ENCODE data around the gene CTTNBP2NL.

The CTTNBP2NL gene, protein sequence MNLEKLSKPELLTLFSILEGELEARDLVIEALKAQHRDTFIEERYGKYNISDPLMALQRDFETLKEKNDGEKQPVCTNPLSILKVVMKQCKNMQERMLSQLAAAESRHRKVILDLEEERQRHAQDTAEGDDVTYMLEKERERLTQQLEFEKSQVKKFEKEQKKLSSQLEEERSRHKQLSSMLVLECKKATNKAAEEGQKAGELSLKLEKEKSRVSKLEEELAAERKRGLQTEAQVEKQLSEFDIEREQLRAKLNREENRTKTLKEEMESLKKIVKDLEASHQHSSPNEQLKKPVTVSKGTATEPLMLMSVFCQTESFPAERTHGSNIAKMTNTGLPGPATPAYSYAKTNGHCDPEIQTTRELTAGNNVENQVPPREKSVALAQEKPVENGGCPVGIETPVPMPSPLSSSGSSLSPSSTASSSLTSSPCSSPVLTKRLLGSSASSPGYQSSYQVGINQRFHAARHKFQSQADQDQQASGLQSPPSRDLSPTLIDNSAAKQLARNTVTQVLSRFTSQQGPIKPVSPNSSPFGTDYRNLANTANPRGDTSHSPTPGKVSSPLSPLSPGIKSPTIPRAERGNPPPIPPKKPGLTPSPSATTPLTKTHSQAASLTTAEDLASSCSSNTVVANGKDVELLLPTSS

DNA sequence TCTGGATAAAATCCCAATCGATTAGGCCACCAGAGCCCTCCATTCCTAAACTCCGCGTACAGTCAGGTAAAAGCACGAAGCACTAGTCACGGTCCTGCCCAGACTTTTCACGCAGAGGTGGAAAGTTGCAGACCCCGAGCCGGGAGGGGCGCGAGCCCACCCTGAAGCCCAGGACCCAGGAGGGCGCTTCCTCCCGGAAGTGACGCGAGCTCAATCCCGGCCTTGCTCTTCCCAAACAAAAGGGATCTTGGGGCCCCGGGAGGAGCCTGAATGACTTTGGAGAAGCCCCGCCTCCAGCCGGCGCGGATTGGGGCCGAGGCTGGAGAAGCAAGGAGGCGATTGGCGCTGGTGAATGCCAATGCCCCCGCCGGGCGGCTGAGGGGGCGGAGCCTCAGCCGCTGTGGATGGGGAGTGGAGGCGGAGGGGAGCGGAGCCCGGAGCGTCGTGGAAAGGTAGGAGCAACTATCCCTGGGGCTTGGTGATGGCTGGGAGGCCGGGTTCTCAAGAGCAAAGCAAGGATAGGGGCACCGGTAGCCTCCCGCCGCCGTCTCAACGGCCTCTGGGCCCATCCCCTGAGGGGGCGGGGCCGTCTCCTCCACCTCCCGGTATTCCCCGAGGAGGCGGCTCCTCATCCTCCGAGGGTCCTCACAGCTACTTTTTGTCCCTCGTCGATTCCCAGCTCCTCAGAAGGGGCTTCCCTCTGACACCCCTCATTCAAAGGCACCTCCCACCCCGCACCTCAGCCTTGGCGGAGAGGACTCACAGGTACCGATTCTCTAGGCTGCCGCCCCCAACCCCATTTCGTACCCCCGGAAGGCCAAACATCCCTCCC is at the start of gene CTTNBP2NL:
Gene CTTNBP2NL, plus strand, starts transcription at position 394 of the 832 bp plus-strand sequence. CDS start 19,952 bp downstream, outside the sequence.
- peak; percentile 96 for DNase-seq
- in situ Hi-C loops (cut with HindIII; ENCODE audit: low pct_ligation_motif_present, low pct_unique_long_range_greater_than_20kb, low sequenced_read_pairs), result no loop called here

GRCh38 chr1:112346801-112347350 is 49.1 kb upstream of the CTTNBP2NL start:
- in situ Hi-C loops (cut with HindIII; ENCODE audit: low pct_ligation_motif_present, low pct_unique_long_range_greater_than_20kb, low sequenced_read_pairs), result no loop called here
- no peak for DNase-seq

GRCh38 chr1:112356765-112357164 is 39.2 kb upstream of the CTTNBP2NL start:
- DNase-seq, result no peak
- in situ Hi-C loops (cut with HindIII; ENCODE audit: low pct_ligation_motif_present, low pct_unique_long_range_greater_than_20kb, low sequenced_read_pairs), result no loop called here

DNA sequence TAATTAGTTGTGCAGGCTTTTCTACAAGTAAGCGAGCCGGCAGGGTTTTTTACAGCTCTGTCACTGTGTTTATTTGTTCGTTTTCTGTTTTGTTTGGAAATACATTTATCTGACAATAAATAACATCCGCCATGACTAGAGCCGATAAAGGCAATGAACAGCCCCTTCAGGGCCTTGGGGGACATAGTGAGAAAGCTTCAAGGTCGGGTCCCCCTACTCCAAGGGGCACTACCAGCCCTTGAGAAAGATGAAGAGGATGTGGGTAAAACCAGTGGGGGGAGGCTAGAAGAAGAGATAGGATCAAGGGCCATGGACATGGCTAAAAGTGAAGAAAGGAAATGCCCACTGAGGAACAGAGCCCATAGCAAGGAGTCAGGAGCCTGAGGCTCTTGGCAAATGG is 38.5 kb upstream of the CTTNBP2NL start:
- in situ Hi-C loops (cut with HindIII; ENCODE audit: low pct_ligation_motif_present, low pct_unique_long_range_greater_than_20kb, low sequenced_read_pairs), result no loop called here
- no peak for DNase-seq

- DNase-seq, result no peak
- in situ Hi-C loops (cut with HindIII; ENCODE audit: low pct_ligation_motif_present, low pct_unique_long_range_greater_than_20kb, low sequenced_read_pairs), result no loop called here
Measured at GRCh38 chr1:112358061-112358770, 37.8 kb upstream of the CTTNBP2NL start.

GRCh38 chr1:112358798-112359408 is 37.1 kb upstream of the CTTNBP2NL start:
- in situ Hi-C loops (cut with HindIII; ENCODE audit: low pct_ligation_motif_present, low pct_unique_long_range_greater_than_20kb, low sequenced_read_pairs), result no loop called here

DNA sequence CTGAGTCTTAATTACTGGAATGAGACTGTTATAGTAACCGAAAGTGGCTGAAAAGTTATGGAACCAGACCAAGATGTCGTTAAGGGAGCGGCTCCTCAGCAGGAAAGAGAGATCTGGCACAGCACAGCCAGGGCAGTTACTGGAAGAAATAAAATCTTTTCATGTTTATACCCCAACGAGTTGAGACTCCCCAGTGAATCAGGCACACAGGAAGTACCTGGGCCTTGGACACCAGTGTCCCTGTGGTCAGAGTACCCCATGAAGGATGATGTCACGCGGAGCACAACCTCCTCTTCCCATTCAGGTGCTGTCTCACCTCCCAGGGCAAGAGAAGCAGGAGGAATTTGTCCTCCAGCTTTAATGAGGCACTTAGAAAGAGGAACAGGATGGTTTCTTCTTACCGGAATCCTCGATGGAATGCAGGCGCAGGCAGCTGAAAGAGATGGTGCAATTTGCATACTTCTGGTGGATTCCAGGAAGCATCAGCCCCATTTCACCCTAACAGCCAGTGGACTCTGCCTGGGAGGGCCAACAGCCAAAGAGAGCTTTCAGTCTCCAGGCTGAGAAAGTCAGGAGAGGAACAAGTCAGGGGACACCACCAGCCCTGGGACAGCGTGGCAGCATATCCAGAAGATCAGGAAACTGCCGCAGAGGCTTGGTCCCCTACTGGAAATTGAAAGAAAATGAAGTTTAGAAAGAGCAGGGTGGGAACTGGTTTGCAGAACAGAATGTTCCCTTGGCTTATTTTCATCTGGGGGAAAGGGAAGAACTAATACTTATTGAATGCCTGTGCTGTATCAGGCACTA is 35.9 kb upstream of the CTTNBP2NL start:
- in situ Hi-C loops (cut with HindIII; ENCODE audit: low pct_ligation_motif_present, low pct_unique_long_range_greater_than_20kb, low sequenced_read_pairs), result no loop called here
- no peak for DNase-seq

More at GRCh38 chr1:112358798-112359408, 37.1 kb upstream of the CTTNBP2NL start:
- peak; percentile 39 for DNase-seq

GRCh38 chr1:112363636-112364035 is 32.4 kb upstream of the CTTNBP2NL start:
- DNase-seq, result no peak
- in situ Hi-C loops (cut with HindIII; ENCODE audit: low pct_ligation_motif_present, low pct_unique_long_range_greater_than_20kb, low sequenced_read_pairs), result no loop called here

- DNase-seq, result no peak
- in situ Hi-C loops (cut with HindIII; ENCODE audit: low pct_ligation_motif_present, low pct_unique_long_range_greater_than_20kb, low sequenced_read_pairs), result no loop called here
Measured at GRCh38 chr1:112368198-112368597, 27.8 kb upstream of the CTTNBP2NL start.

- in situ Hi-C loops (cut with HindIII; ENCODE audit: low pct_ligation_motif_present, low pct_unique_long_range_greater_than_20kb, low sequenced_read_pairs), result no loop called here
- DNase-seq, result peak; percentile 78
Measured at GRCh38 chr1:112369392-112370285, 26.4 kb upstream of the CTTNBP2NL start.

- no peak for DNase-seq
- in situ Hi-C loops (cut with HindIII; ENCODE audit: low pct_ligation_motif_present, low pct_unique_long_range_greater_than_20kb, low sequenced_read_pairs), result no loop called here
Measured at GRCh38 chr1:112370996-112371395, 25.0 kb upstream of the CTTNBP2NL start.

DNA sequence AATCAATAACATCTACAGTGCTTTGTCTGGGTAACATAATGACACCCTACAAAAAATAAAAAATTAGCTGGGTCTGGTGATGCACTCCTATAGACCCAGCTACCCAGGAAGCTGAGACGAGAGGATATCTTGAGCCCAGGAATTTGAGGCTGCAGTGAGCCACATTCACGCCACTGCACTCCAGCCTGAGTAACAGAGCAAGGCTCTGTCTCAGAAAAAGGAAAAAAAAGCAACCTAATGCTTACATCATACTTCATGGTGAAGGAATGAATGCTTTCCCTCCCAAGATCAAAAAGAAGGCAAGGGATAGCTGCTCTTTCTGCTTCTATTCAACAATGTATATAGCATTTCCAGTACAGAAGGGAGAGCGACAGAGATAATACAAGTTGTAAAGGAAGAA is 24.2 kb upstream of the CTTNBP2NL start:
- DNase-seq, result no peak
- in situ Hi-C loops (cut with HindIII; ENCODE audit: low pct_ligation_motif_present, low pct_unique_long_range_greater_than_20kb, low sequenced_read_pairs), result no loop called here

- DNase-seq, result no peak
- in situ Hi-C loops (cut with HindIII; ENCODE audit: low pct_ligation_motif_present, low pct_unique_long_range_greater_than_20kb, low sequenced_read_pairs), result no loop called here
Measured at GRCh38 chr1:112373806-112374205, 22.2 kb upstream of the CTTNBP2NL start.

DNA sequence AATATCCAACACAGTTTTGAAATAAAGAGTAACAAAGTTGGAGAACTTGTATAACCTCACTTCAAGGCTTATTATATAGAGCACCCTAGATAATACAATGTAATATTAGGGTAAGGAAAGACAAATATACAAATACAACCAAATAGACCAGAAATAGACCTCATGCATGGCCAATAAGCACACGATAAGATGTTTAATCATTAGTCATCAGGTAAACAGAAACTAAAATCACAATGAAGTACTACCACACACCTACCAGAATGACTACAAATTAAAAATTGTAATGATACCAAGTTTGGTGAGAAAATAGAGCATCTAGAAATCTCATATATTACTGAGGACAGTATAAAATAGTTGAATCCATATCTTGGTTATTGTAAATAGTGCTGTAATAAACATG is 20.3 kb upstream of the CTTNBP2NL start:
- DNase-seq, result no peak
- in situ Hi-C loops (cut with HindIII; ENCODE audit: low pct_ligation_motif_present, low pct_unique_long_range_greater_than_20kb, low sequenced_read_pairs), result no loop called here

DNA sequence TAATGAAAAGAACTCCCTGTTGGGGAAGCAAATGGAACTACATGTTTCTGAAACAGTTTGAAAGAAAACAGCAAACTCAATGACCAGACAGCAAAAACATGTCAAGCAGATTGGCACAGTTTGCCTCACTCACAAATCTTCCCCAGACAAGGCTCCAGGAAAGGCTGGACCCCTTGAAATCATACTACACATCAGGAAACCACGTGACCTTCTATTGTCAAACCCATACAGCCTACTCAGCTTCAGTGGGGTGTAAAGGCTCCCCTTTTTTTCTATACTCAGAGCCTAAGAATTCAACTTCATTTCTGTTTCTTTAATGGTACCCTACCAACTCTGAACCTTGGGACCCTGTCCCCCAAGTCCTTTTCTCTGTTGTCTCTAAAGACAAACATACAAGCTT is 15.7 kb upstream of the CTTNBP2NL start:
- no peak for DNase-seq
- in situ Hi-C loops (cut with HindIII; ENCODE audit: low pct_ligation_motif_present, low pct_unique_long_range_greater_than_20kb, low sequenced_read_pairs), result no loop called here

DNA sequence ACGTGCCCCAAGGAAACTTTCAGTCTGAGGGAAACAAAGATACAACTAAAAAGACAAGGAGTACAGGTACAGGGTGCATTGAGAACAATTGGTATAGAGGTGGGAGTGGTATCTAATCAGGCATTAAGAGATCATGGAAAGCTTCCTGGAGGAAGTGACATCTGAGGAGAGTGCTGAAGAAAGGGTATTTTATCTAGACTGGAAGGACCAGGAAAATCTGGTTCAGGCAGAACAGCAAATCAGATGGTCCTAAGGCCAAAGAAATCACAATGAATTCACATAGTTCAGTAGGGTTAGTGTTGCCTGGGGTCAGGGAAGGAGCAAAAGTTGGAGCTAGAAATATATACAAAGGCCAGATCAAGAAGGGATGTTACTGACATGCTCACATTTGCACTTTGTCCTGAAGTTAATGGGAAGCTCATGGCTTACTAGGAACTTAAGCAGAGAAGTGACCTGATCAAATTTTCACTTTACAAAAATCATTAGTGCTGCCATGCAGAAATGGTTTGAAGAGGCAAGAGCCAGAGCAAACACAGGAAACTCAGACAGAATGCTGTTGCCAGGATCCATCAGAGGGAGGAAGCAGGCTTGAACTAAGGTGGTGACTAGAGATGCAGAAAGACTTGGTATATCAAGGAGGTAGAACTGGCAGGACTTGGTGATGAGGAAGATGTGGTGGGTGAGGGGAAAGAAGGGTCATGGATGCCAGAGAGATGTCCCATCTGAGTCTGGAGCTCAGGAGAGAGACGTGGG is 14.5 kb upstream of the CTTNBP2NL start:
- in situ Hi-C loops (cut with HindIII; ENCODE audit: low pct_ligation_motif_present, low pct_unique_long_range_greater_than_20kb, low sequenced_read_pairs), result no loop called here
- no peak for DNase-seq
